Esophagus muscularis mucosa (tissue), 4 donors: ENCODE results near the gene MYCBP2.

Experiments
- EP300 ChIP-seq: sonication (generic); formaldehyde crosslinking; IDR thresholded peaks from one replicate; pipeline ENCODE4 v1.6.1; 2017; ENCODE audit warnings: antibody characterized with exemption
- POLR2A ChIP-seq: fragments of 450-650 bp; IDR thresholded peaks from one replicate; pipeline ENCODE4 v1.6.1; 2017; ENCODE audit warnings: antibody characterized with exemption, moderate library complexity, mild to moderate bottlenecking, low read depth
- POLR2AphosphoS5 ChIP-seq, 2 donors: sonication (generic); formaldehyde crosslinking; IDR thresholded peaks; one replicate each; pipeline ENCODE4 v1.6.1; 2017; ENCODE audit warnings: antibody characterized with exemption in 2 of 2
- TF ChIP-seq, protein P1 (sequence below), 3 experiments: fragments of 200-600 bp in 2 of 3; fragments of 450-650 bp in 1 of 3; sonication (generic) in 2 of 3; IDR thresholded peaks; one replicate each; pipeline ENCODE4 v1.5.1; 2017 to 2019; ENCODE audit warnings: antibody characterized with exemption in 3 of 3, mild to moderate bottlenecking in 2 of 3, moderate library complexity in 1 of 3

DNA sequence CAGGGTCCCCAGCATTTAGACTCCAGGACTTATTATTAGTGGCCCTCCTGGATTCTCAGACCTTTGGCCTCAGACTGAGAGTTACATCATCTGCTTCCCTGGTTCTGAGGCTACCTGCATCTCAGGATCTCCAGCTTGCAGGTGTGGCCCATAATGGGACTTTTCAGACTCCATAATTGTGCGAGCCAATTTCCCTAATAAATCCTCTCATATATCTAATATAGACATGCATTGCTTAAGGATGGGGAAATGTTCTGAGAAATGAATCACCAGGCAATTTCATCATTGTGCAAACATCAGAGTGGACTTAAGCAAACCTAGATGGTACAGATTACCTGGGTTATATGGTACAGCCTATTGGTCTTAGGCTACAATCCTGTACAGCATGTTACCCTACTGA lies 183.5 kb downstream of the MYCBP2 start:
- TF ChIP-seq, protein P1, sequence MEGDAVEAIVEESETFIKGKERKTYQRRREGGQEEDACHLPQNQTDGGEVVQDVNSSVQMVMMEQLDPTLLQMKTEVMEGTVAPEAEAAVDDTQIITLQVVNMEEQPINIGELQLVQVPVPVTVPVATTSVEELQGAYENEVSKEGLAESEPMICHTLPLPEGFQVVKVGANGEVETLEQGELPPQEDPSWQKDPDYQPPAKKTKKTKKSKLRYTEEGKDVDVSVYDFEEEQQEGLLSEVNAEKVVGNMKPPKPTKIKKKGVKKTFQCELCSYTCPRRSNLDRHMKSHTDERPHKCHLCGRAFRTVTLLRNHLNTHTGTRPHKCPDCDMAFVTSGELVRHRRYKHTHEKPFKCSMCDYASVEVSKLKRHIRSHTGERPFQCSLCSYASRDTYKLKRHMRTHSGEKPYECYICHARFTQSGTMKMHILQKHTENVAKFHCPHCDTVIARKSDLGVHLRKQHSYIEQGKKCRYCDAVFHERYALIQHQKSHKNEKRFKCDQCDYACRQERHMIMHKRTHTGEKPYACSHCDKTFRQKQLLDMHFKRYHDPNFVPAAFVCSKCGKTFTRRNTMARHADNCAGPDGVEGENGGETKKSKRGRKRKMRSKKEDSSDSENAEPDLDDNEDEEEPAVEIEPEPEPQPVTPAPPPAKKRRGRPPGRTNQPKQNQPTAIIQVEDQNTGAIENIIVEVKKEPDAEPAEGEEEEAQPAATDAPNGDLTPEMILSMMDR (IDR thresholded peaks at IDR 0.05), result no peak
- TF ChIP-seq POLR2A, result no peak
- no peak for TF ChIP-seq POLR2AphosphoS5 (IDR thresholded peaks at IDR 0.05)
- TF ChIP-seq EP300, result no peak
